Activated CD8-positive, alpha-beta T cell treated with anti-CD3 and anti-CD28 coated beads, Interleukin-2, amount 10 ng/mL, durations not matched to agents 7 days and 5 days (primary cell): Measurements from ENCODE around the gene GGNBP2. TPM values are rescaled to one million over a fixed set of nuclear protein-coding genes. Genes with fewer than 3 reads are reported as not detected.
A peak's percentile ranks its signal among the peaks of the same experiment; 100 is the strongest.

Experiments
- ATAC-seq: fragments of 150-1000 bp; cut with Tn5 transposase; one replicate; pipeline ENCODE4 v1.10.0; 2021; ENCODE audit warnings: moderate library complexity
- CTCF ChIA-PET: fragments of 350-600 bp; sonication (Branson Sonifier 250); formaldehyde crosslinking; loops from one replicate; lab custom pipeline; 2021; ENCODE audit warnings: antibody characterized with exemption; lab: Charles Lee
- POLR2A ChIA-PET: fragments of 350-600 bp; sonication (Branson Sonifier 250); formaldehyde crosslinking; loops from one replicate; lab custom pipeline; 2021; ENCODE audit warnings: antibody characterized with exemption; lab: Charles Lee
- DNase-seq: peaks from one replicate; pipeline ENCODE4 v3.0.0-alpha.2; 2020
- H3K27ac Mint-ChIP-seq: one replicate; pipeline ENCODE4 v1.8.0; 2021; ENCODE audit warnings: mild to moderate bottlenecking, mixed read lengths
- H3K27me3 Mint-ChIP-seq: one replicate; pipeline ENCODE4 v1.8.0; 2021; ENCODE audit warnings: low read depth, mixed read lengths
- H3K36me3 Mint-ChIP-seq: one replicate; pipeline ENCODE4 v1.8.0; 2021; ENCODE audit warnings: low read depth, mixed read lengths
- H3K4me1 Mint-ChIP-seq: one replicate; pipeline ENCODE4 v1.8.0; 2021; ENCODE audit warnings: low read depth, mixed read lengths
- H3K4me3 Mint-ChIP-seq: one replicate; pipeline ENCODE4 v1.8.0; 2021; ENCODE audit warnings: mild to moderate bottlenecking, mixed read lengths
- H3K9me3 Mint-ChIP-seq: one replicate; pipeline ENCODE4 v1.8.0; 2022; ENCODE audit warnings: mixed read lengths; ENCODE audit not compliant: insufficient read depth
- total RNA-seq, 2 experiments: library from RNA; stranded (reverse); gene quantifications; one replicate each; pipeline ENCODE4 v1.2.3, GENCODE V29; 2021

The GGNBP2 gene
- total RNA-seq, 2 experiments from 2014 or later, result 112 to 122 TPM

DNA sequence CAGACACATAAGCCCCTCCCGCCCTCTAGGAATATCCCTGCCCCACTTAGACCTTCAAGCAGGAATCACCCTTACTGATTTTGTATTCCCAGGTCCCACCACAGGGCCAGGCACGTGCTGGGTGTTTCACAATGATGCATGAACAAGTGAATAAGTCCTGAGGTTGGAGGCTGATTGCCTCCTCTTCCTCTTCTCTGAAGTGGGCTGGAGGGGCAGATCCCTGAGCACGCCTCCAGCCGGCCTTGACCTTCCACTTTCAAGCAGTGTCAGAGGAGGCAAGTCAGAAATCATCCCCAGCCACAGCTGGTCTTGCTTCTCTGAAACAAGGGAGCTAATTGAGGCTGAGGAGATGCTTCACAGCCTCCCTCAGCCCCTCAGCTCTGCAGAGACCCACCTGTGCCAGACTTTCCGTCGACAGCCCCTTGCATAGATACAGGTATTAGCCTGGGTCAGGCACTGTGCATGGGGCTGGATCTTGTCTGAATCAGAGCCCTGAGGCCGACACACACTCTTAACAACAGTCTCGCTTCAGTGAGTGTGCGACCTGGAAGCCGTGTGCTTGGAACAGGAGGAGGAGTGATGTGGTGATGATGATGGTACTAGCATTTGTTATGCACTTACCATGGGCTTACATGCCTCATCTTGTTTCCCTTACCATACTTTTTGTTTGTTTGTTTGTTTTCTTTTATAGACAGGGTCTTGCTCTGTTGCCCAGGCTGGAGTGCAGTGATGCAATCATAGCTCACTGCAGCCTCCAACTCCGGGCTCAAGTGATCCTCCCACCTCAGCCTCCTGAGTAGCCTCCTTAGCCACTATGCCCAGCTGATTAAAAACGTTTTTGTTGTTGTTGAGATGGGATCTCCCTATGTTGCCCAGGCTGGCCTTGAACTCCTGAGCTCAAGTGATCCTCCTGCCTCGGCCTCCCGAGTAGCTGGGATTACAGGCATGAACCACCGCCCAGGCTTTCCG, 71.6 kb downstream of the GGNBP2 start:
- peaks cover 1% of the 10 kb centered on the region for H3K4me1 Mint-ChIP-seq
- H3K36me3 Mint-ChIP-seq, result no peaks in the 10 kb centered on the region
- DNase-seq, result no peak

DNA sequence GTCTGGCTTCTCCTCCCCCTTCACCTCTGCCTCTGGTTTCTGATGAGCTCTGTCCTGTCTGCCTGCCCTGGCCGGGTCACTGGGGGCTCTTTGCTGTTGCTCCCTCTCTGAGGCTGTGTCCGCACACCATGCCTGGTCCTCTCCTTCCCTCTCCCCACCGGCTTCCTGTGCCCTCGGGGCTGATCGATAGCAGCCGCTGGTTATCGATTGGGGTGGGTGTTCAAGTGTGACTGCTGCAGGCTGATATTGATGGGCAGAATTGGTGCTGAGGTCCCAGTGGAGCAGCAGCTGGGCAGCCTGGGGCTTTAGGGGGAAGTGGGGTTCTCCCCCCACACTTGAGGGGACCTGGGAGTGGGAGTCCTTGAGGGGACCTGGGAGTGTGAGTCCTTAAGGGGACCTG, 73.1 kb downstream of the GGNBP2 start:
- POLR2A ChIA-PET, result no interaction called here
- no peak for ATAC-seq

More for the DNA sequence above, 71.6 kb downstream of the GGNBP2 start:
- Mint-ChIP-seq H3K27me3 (no peaks in the 10 kb centered on the region), H3K9me3 (no peaks in the 10 kb centered on the region), H3K27ac (no peak overlapping the region), H3K4me3 (no peak overlapping the region)
- no peak for ATAC-seq
- CTCF ChIA-PET, result interaction anchor here (1.2 to 2.5 kb wide), 4 partner anchors 9 to 91 kb away, joined by 3 to 8 read pairs (median 6); no protein-coding TSS in a partner anchor
- POLR2A ChIA-PET, result interaction anchor here (0.6 kb wide), 1 partner anchor 369 kb away, joined by 3 read pairs; no protein-coding TSS in a partner anchor

DNA sequence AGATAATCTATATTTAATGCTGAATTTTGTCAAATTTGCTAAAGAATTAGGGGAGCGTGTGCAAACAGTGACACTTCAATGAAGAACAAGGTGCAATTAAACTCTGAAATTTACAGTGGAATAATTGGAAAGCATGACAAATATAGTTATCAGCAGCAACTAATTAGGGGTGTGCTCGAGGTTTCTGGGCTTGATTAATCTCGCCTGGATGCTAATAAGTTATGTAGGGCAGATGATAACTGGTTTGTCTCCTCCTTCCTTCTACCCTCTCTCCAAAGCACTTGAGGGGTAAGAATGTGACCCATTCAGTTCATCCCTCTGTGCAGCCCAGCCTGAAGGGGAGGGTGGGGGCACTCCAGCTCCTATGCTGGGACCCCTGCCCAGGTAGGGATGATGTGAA, 78.6 kb downstream of the GGNBP2 start:
- ATAC-seq (no peak), DNase-seq (no peak)
- ChIA-PET POLR2A (no interaction called here), CTCF (interaction anchor here (1.6 to 3.9 kb wide), 2 partner anchors 11 to 21 kb away, joined by 3 to 40 read pairs; partner anchors contain the start of gene MRM1)
- H3K4me3 Mint-ChIP-seq, result no peak overlapping the region
- no peak overlapping the region for H3K27ac Mint-ChIP-seq
- H3K36me3 Mint-ChIP-seq, result no peaks in the 10 kb centered on the region
- H3K27me3 Mint-ChIP-seq, result no peaks in the 10 kb centered on the region
- no peaks in the 10 kb centered on the region for H3K9me3 Mint-ChIP-seq
- peaks cover 2% of the 10 kb centered on the region for H3K4me1 Mint-ChIP-seq

More for the DNA sequence above, 73.1 kb downstream of the GGNBP2 start:
- Mint-ChIP-seq H3K27me3 (no peaks in the 10 kb centered on the region), H3K4me3 (no peak overlapping the region), H3K9me3 (no peaks in the 10 kb centered on the region), H3K4me1 (peaks cover 2% of the 10 kb centered on the region), H3K36me3 (no peaks in the 10 kb centered on the region), H3K27ac (no peak overlapping the region)
- no peak for DNase-seq
- CTCF ChIA-PET, result interaction anchor here (2.5 kb wide), 1 partner anchor 15 kb away, joined by 8 read pairs; no protein-coding TSS in a partner anchor

DNA sequence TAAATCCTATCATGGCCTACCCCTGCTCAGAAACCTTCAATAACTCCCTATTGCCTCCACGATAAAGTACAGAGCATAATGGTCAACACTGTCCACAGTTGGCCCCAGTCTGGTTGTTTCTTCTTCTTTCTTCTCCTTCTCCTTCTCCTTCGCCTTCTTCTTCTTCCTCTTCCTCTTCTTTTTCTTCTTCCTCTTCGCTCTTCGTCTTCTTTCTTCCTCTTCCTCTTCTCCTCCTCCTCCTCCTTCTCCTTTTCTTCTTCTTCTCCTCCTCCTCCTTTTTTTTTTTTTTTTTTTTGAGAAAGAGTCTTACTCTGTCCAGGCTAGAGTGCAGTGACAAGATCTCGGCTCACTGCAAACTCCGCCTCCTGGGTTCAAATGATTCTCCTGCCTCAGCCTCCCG, 80.5 kb downstream of the GGNBP2 start:
- no peak overlapping the region for H3K27ac Mint-ChIP-seq
- ATAC-seq, result no peak
- no peaks in the 10 kb centered on the region for H3K27me3 Mint-ChIP-seq
- H3K4me3 Mint-ChIP-seq, result no peak overlapping the region
- DNase-seq, result no peak
- H3K36me3 Mint-ChIP-seq, result no peaks in the 10 kb centered on the region
- H3K4me1 Mint-ChIP-seq, result peaks cover 2% of the 10 kb centered on the region
- H3K9me3 Mint-ChIP-seq, result no peaks in the 10 kb centered on the region
- ChIA-PET CTCF (interaction anchor here (0.7 to 3.9 kb wide), 18 partner anchors 8 to 749 kb away, joined by 3 to 40 read pairs (median 4); partner anchors contain the start of gene MRM1), POLR2A (interaction anchor here (0.6 kb wide), 1 partner anchor 80 kb away, joined by 3 read pairs; no protein-coding TSS in a partner anchor)

DNA sequence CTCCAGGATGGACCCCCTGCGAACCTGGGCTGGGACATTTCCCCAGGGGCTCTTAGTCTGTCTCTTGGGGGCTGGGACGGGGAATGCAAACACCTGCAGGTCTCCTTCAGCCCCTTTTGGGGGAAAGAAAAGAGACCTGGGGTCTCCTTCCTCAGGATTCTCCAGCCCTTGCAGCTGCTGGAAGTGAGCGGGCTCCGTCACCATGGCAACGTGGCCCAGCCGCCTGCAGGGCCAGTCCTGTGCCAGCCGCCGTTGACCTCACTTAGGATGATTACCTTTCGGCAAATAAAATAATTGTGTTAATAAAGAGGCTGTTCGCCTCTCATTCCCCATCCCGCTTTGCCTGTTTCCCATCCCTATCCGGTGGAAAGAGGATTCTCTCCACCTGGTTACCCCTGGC, 82.4 kb downstream of the GGNBP2 start:
- ATAC-seq, result no peak
- Mint-ChIP-seq H3K27me3 (peaks cover under 1% of the 10 kb centered on the region), H3K4me1 (no peaks in the 10 kb centered on the region), H3K36me3 (no peaks in the 10 kb centered on the region), H3K27ac (no peak overlapping the region), H3K9me3 (no peaks in the 10 kb centered on the region), H3K4me3 (no peak overlapping the region)
- ChIA-PET POLR2A (no interaction called here), CTCF (interaction anchor here (1.0 to 3.7 kb wide), 7 partner anchors 13 to 441 kb away, joined by 3 to 30 read pairs (median 5); partner anchors contain the start of gene MRM1)
- no peak for DNase-seq

DNA sequence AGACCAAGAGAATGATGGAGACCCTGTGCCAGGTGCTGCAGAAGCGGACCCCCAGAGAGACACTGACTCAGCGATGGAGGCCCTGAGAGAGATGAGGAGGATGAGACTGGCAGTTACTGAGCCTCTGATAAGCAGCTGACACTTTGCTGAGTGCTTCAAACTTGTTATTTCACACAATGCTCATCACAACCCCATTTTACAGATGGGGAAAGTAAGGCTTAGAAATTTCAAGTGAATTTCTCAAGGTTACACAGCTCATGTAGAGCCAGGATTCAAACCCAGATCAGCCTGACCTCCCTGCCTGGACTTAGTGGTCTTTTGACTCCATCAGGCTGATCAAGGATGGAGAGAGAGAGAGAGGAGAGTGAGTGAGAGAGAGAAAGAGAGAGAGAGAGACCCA, 83.9 kb downstream of the GGNBP2 start:
- ChIA-PET POLR2A (interaction anchor here (1.0 kb wide), 1 partner anchor 26 kb away, joined by 3 read pairs; no protein-coding TSS in a partner anchor), CTCF (interaction anchor here (0.7 to 3.7 kb wide), 17 partner anchors 10 to 613 kb away, joined by 3 to 30 read pairs (median 4); partner anchors contain the start of gene MRM1)
- no peak for ATAC-seq
- Mint-ChIP-seq H3K4me3 (no peak overlapping the region), H3K27me3 (peaks cover 10% of the 10 kb centered on the region), H3K4me1 (no peaks in the 10 kb centered on the region), H3K9me3 (no peaks in the 10 kb centered on the region), H3K36me3 (no peaks in the 10 kb centered on the region), H3K27ac (no peak overlapping the region)
- DNase-seq, result no peak

DNA sequence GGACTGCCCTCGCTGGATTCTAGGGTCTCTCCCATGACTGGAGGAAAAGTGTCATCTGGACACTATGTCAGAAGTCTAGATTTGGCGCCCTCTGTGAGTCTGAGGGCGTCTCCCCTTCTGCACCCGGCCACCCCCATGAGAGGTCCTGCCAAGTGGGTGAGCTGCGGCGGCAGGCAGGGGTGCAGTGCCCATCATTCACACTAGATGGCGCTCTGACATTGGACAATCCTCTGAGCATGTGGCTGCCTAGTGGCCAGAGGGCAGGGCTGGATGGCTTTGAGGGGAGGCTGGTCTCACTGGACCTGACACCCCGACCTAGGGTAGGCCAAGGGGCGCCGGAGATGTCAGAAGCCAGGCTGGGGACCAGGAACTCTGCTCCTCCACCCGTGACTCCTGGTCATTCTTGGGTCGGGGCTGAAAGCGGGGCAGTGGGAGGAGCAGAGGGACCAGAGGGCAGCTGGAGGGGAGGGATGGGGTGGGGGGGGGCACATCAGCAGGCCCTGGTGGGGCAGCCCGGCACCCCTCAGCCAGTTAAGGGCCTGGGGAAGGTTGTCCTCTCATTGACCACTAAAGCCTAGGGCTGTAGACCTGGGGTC, 84.6 kb downstream of the GGNBP2 start:
- ATAC-seq, result peak; percentile 83
- ChIA-PET POLR2A (interaction anchor here (1.0 kb wide), 1 partner anchor 27 kb away, joined by 3 read pairs; no protein-coding TSS in a partner anchor), CTCF (interaction anchor here (0.7 to 3.7 kb wide), 17 partner anchors 9 to 612 kb away, joined by 3 to 30 read pairs (median 4); partner anchors contain the start of gene MRM1)
- H3K36me3 Mint-ChIP-seq, result no peaks in the 10 kb centered on the region
- H3K9me3 Mint-ChIP-seq, result no peaks in the 10 kb centered on the region
- H3K4me1 Mint-ChIP-seq, result no peaks in the 10 kb centered on the region
- peaks cover 14% of the 10 kb centered on the region for H3K27me3 Mint-ChIP-seq
- peak; percentile 83 for DNase-seq
- H3K4me3 Mint-ChIP-seq, result no peak overlapping the region
- no peak overlapping the region for H3K27ac Mint-ChIP-seq

DNA sequence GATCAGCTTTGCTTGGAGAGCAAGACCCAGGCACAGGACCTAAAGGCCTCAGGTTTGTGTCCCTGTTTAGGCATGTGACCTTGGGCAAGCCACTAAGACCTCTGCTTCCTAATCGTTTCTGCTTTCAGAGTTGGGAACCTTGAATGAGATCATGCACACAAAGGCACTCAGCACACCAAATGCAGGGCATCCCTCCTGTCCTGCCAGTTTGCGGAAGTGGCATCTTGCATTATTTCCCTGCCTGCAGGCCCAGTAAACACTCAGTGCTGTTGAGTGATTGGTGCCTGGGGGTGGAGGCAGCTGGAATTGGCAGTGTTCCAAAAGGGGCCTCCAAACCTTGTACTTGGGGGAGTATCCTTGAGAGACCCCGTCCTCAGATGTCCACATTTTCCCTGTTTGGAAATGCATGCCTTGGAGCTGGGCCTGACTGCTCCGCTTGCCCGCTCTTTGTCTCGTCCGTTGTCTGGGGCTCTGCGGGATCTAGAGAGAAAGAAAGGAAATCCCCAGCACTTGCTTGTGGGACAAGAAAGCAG, 85.3 kb downstream of the GGNBP2 start:
- Mint-ChIP-seq H3K4me1 (no peaks in the 10 kb centered on the region), H3K9me3 (no peaks in the 10 kb centered on the region), H3K27me3 (peaks cover 15% of the 10 kb centered on the region), H3K27ac (no peak overlapping the region), H3K4me3 (no peak overlapping the region), H3K36me3 (no peaks in the 10 kb centered on the region)
- POLR2A ChIA-PET, result no interaction called here
- DNase-seq (no peak), ATAC-seq (no peak)
- CTCF ChIA-PET, result interaction anchor here (1.1 to 3.7 kb wide), 11 partner anchors 9 to 611 kb away, joined by 3 to 30 read pairs (median 5); partner anchors contain the start of gene MRM1

DNA sequence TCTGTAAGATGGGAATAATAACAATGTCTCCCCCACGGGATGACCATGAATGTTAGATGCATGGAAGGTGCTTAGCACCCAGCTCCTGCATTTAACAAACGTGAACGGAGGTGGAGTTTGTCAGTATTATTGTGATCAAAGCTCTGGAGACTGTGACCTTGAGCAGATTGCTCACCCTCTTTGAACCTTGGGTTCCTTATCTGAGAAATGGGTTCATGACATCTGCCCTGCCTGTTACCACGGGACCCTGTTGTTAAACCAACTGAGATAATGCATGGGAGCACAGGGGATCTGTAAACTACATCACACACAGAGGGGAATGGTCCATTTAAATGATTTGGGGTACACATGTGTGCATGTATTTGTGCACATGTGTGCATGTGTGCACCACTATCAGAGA, 86.3 kb downstream of the GGNBP2 start:
- POLR2A ChIA-PET, result no interaction called here
- no peaks in the 10 kb centered on the region for H3K36me3 Mint-ChIP-seq
- H3K9me3 Mint-ChIP-seq, result no peaks in the 10 kb centered on the region
- DNase-seq (no peak), ATAC-seq (no peak)
- no peak overlapping the region for H3K4me3 Mint-ChIP-seq
- H3K4me1 Mint-ChIP-seq, result no peaks in the 10 kb centered on the region
- H3K27ac Mint-ChIP-seq, result no peak overlapping the region
- peaks cover 15% of the 10 kb centered on the region for H3K27me3 Mint-ChIP-seq
- CTCF ChIA-PET, result interaction anchor here (2.1 to 2.6 kb wide), 2 partner anchors 75 to 124 kb away, joined by 8 to 10 read pairs; no protein-coding TSS in a partner anchor

DNA sequence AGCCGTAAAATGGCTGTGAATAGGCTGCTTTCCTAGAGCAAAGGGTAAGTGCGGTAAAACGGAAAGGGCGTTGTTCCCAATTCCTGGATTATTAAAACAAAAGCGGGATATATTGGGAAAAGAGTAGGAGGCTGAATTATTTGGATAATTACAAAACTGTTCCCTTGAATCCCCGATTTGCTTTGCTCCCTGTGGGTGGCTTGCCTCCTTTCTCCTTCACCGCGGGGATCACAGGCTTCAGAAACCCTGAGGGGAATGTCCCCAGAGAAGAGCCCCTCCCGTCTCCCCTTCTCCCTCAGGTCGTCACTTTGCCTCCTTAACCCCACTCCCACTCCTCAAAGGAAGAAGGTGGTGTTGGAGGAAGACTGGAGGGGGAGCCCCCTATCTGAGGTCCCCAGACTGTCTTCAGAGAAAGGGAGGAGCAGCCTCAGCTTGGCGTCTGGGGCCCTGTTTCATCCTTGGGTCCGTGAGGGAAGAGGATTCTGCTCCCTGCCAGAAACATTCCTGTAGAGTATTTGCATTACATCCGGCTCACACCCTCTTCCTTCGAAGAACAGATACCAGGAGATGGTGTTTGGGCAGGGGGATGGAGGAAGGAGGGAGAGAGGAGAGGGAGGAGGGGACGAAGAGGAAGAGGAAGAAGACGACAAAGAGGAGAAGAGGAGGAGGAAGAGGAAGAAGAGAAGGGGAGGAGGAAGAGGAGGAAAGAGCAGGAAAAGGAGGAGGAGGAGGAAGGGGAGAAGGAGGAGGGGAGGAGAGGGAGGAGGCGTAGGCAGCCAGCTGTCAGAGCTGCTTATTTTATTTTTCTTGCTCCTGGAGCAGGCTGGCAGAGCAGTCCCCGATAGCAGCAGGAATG, 88.4 kb downstream of the GGNBP2 start:
- CTCF ChIA-PET, result interaction anchor here (2.1 kb wide), 1 partner anchor 73 kb away, joined by 8 read pairs; no protein-coding TSS in a partner anchor
- no peak for DNase-seq
- no peak for ATAC-seq
- Mint-ChIP-seq H3K4me1 (peaks cover 3% of the 10 kb centered on the region), H3K36me3 (no peaks in the 10 kb centered on the region), H3K27ac (no peak overlapping the region), H3K9me3 (no peaks in the 10 kb centered on the region), H3K4me3 (no peak overlapping the region), H3K27me3 (peaks cover 25% of the 10 kb centered on the region)
- POLR2A ChIA-PET, result no interaction called here
